SK-N-SH (cell line): ENCODE measurements around the gene CACNA1E. TPM values are rescaled to one million over a fixed set of nuclear protein-coding genes. Genes with fewer than 3 reads are reported as not detected.
A peak's percentile ranks its signal among the peaks of the same experiment; 100 is the strongest.

Experiments
- CTCF ChIA-PET: fragments of 300-600, 350-600 bp; formaldehyde crosslinking; extraction: SDS; loops from one replicate; lab custom pipeline; 2021; lab: Yijun Ruan, JAX
- POLR2A ChIA-PET: fragments of 350-600 bp; sonication (Branson Sonifier 250); formaldehyde crosslinking; extraction: SDS; loops from one replicate; lab custom pipeline; 2020; ENCODE audit warnings: antibody characterized with exemption, inconsistent platforms; lab: Yijun Ruan, JAX
- DNase-seq: peaks from one replicate; pipeline ENCODE4 v3.0.0; 2012
- H2AFZ ChIP-seq: fragments of 200-600 bp; sonication (generic); 2 replicates; pipeline ENCODE4 v1.8.1; 2016; ENCODE audit warnings: antibody characterized with exemption, mild to moderate bottlenecking, low read depth
- H3F3A ChIP-seq: fragments of 200-600 bp; sonication (generic); replicated peaks from 2 replicates; pipeline ENCODE3; 2016; ENCODE audit warnings: antibody characterized with exemption, mild to moderate bottlenecking; ENCODE audit not compliant: insufficient read depth
- H3K27ac ChIP-seq, 2 experiments: fragments of 200-500 bp in 1 of 2; fragments of 200-600 bp in 1 of 2; sonication (Bioruptor generic) in 1 of 2; sonication (generic), shearing (Covaris generic) in 1 of 2; 2 replicates each; pipeline versions ENCODE4 v1.5.1 to v1.6.1; 2014 to 2016; ENCODE audit warnings: low read depth in 2 of 2, inconsistent platforms in 1 of 2, low read length in 1 of 2, mild to moderate bottlenecking in 1 of 2, mixed read lengths in 1 of 2
- H3K27me3 ChIP-seq: fragments of 200-600 bp; sonication (generic), shearing (Covaris generic); 2 replicates; pipeline ENCODE4 v1.6.1; 2016; ENCODE audit warnings: mixed run types; ENCODE audit not compliant: insufficient read depth
- H3K36me3 ChIP-seq, 2 experiments: fragments of 200-500 bp in 1 of 2; fragments of 200-600 bp in 1 of 2; sonication (Bioruptor generic) in 1 of 2; sonication (generic) in 1 of 2; replicated peaks in 1 of 2; 2 replicates each; pipeline versions ENCODE3 to v1.5.1; 2014 to 2016; ENCODE audit warnings: low read length in 1 of 2, mild to moderate bottlenecking in 1 of 2; ENCODE audit not compliant: insufficient read depth in 2 of 2, control insufficient read depth in 1 of 2
- H3K4me1 ChIP-seq, 2 experiments: fragments of 200-500 bp in 1 of 2; fragments of 200-600 bp in 1 of 2; sonication (Bioruptor generic) in 1 of 2; sonication (generic), shearing (Covaris generic) in 1 of 2; 2 replicates each; pipeline versions ENCODE4 v1.5.1 to v1.6.1; 2014 to 2016; ENCODE audit warnings: low read depth in 1 of 2, low read length in 1 of 2, mixed run types in 1 of 2; ENCODE audit not compliant: insufficient read depth in 2 of 2, control insufficient read depth in 1 of 2
- H3K4me2 ChIP-seq: fragments of 200-600 bp; sonication (generic), shearing (Covaris generic); 2 replicates; pipeline ENCODE4 v1.6.1; 2017; ENCODE audit warnings: mixed run types
- H3K4me3 ChIP-seq, 2 experiments: fragments of 200-500 bp in 1 of 2; fragments of 200-600 bp in 1 of 2; sonication (Bioruptor generic) in 1 of 2; sonication (generic), shearing (Covaris generic) in 1 of 2; 2 replicates each; pipeline versions ENCODE4 v1.5.1 to v1.8.1; 2014 to 2016; ENCODE audit warnings: low read depth in 2 of 2, inconsistent platforms in 1 of 2, low read length in 1 of 2, mild to moderate bottlenecking in 1 of 2, mixed read lengths in 1 of 2, moderate library complexity in 1 of 2
- H3K79me2 ChIP-seq: fragments of 200-600 bp; sonication (generic); 2 replicates; pipeline ENCODE4 v1.8.1; 2017; ENCODE audit warnings: mild to moderate bottlenecking; ENCODE audit not compliant: insufficient read depth
- H3K9ac ChIP-seq: fragments of 200-600 bp; sonication (generic); 2 replicates; pipeline ENCODE4 v1.6.1; 2017; ENCODE audit warnings: mixed run types
- H3K9me2 ChIP-seq: fragments of 200-600 bp; sonication (generic); 2 replicates; pipeline ENCODE4 v1.6.1; 2017; ENCODE audit warnings: mixed run types
- H3K9me3 ChIP-seq: fragments of 200-600 bp; sonication (generic); 2 replicates; pipeline ENCODE4 v1.6.1; 2017; ENCODE audit warnings: mixed run types, mild to moderate bottlenecking, moderate library complexity
- H4K20me1 ChIP-seq: fragments of 200-600 bp; sonication (generic); 2 replicates; pipeline ENCODE4 v1.6.1; 2017; ENCODE audit warnings: mild to moderate bottlenecking, mixed run types; ENCODE audit not compliant: insufficient read depth
- CHD2 ChIP-seq: fragments of 150-350 bp; IDR thresholded peaks from 2 replicates; pipeline ENCODE4 v1.6.1; 2018; ENCODE audit warnings: low read length; ENCODE audit not compliant: partially characterized antibody
- EZH2phosphoT487 ChIP-seq: fragments of 200-600 bp; sonication (generic); IDR thresholded peaks from 2 replicates; pipeline ENCODE4 v1.6.1; 2017; ENCODE audit warnings: low read depth, mixed run types, mild to moderate bottlenecking, antibody characterized with exemption, moderate library complexity, borderline replicate concordance
- FOXM1 ChIP-seq: IDR thresholded peaks from 2 replicates; pipeline ENCODE4 v1.4.0; 2012; ENCODE audit warnings: low read depth, mild to moderate bottlenecking
- GABPA ChIP-seq: IDR thresholded peaks from 2 replicates; pipeline ENCODE4 v1.4.0; 2012; ENCODE audit warnings: low read depth, mild to moderate bottlenecking
- GATA2 ChIP-seq: sonication (generic); formaldehyde crosslinking; IDR thresholded peaks from 2 replicates; pipeline ENCODE4 v1.5.0; 2020; ENCODE audit warnings: mild to moderate bottlenecking, missing genetic modification reagents
- JUND ChIP-seq: IDR thresholded peaks from 2 replicates; pipeline ENCODE4 v1.4.0; 2012
- MEF2A ChIP-seq: IDR thresholded peaks from 2 replicates; pipeline ENCODE4 v1.4.0; 2012; ENCODE audit warnings: low read depth, borderline replicate concordance
- MXI1 ChIP-seq: IDR thresholded peaks from 2 replicates; pipeline ENCODE4 v1.6.1; 2012; ENCODE audit warnings: mild to moderate bottlenecking, low read depth, low read length, improper control_type of control experiment
- RFX5 ChIP-seq: IDR thresholded peaks from 2 replicates; pipeline ENCODE4 v1.6.1; 2012; ENCODE audit warnings: mild to moderate bottlenecking, improper control_type of control experiment, low read length
- SIN3A ChIP-seq: IDR thresholded peaks from 2 replicates; pipeline ENCODE4 v1.6.1; 2012; ENCODE audit warnings: low read depth, mild to moderate bottlenecking, low read length, moderate library complexity, borderline replicate concordance
- TAF1 ChIP-seq: IDR thresholded peaks from 2 replicates; pipeline ENCODE4 v1.6.1; 2012; ENCODE audit warnings: low read depth, mild to moderate bottlenecking, low read length, moderate library complexity, borderline replicate concordance
- TCF12 ChIP-seq: IDR thresholded peaks from 2 replicates; pipeline ENCODE4 v1.4.0; 2012
- TEAD4 ChIP-seq: IDR thresholded peaks from 2 replicates; pipeline ENCODE4 v1.4.0; 2012; ENCODE audit warnings: mild to moderate bottlenecking, borderline replicate concordance; ENCODE audit not compliant: insufficient read depth
- YY1 ChIP-seq: IDR thresholded peaks from 2 replicates; pipeline ENCODE4 v1.4.0; 2012; ENCODE audit warnings: low read depth, mild to moderate bottlenecking
- WGBS: methylation state at CpG from one replicate; pipeline ENCODE4 v1.1.6; 2017; ENCODE audit warnings: low lambda C conversion rate; 5-methylcytosine and 5-hydroxymethylcytosine counted together
- polyA plus RNA-seq, 3 experiments: library from polyadenylated mRNA; depleted of rRNA; stranded (reverse); fragments of >200 nt; gene quantifications; 2 replicates each; pipeline ENCODE4 v1.2.3, GENCODE V29; 2012
- TF ChIP-seq, protein P1 (sequence below): IDR thresholded peaks from 2 replicates; pipeline ENCODE4 v1.4.0; 2012; ENCODE audit warnings: low read depth
- TF ChIP-seq, protein P2 (sequence below): IDR thresholded peaks from 2 replicates; pipeline ENCODE4; 2012
- TF ChIP-seq, protein P3 (sequence below): IDR thresholded peaks from 2 replicates; pipeline ENCODE4 v1.4.0; 2012; ENCODE audit warnings: low read depth, borderline replicate concordance
- TF ChIP-seq, protein P4 (sequence below): IDR thresholded peaks from 2 replicates; pipeline ENCODE4 v1.4.0; 2012; ENCODE audit warnings: low read depth, borderline replicate concordance
- TF ChIP-seq, protein P5 (sequence below): fragments of 150-350 bp; IDR thresholded peaks from 2 replicates; pipeline ENCODE4 v1.6.1; 2016; ENCODE audit warnings: mild to moderate bottlenecking, low read depth, low read length

CACNA1E gene
- polyA plus RNA-seq (2012; rRNA removed) = not detected in 2 replicates
- polyA plus RNA-seq (2012; cell fraction: cytosol; rRNA removed) = not detected in 2 replicates
- not detected in 2 replicates for polyA plus RNA-seq (2012; cell fraction: nucleus; rRNA removed)

DNA sequence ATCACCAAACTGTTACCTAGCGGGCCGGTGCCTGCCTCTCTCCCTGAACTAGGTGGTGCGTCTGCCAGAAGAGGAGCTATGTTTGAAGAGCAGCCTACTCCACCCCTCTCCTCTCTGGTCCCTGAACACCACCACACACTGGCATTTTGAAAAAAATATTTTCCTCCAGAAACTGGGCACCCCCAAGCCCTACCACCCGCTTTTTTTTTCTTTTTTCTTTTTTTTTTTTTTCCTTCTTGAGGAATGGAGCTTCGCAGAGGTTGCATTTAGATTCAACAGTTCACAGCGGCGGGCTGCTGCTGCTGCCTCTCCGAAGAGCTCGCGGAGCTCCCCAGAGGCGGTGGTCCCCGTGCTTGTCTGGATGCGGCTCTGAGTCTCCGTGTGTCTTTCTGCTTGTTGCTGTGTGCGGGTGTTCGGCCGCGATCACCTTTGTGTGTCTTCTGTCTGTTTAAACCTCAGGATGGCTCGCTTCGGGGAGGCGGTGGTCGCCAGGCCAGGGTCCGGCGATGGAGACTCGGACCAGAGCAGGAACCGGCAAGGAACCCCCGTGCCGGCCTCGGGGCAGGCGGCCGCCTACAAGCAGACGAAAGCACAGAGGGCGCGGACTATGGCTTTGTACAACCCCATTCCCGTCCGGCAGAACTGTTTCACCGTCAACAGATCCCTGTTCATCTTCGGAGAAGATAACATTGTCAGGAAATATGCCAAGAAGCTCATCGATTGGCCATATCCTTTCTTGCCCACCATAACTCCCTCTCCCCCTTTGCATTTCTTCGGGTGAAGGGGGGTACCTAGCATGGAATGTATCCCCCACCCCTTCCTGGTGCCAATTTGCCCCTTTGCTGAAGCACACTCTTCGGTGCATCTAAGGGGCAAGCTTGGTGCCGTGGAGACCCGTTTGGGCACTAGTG lies at the start of gene CACNA1E:
Gene CACNA1E (plus strand): TSS at position 233 of the 911 bp plus-strand sequence. CDS start 228 bp downstream, at position 461.
- H3K27ac ChIP-seq = no peak within 1 kb of the TSS
- TF ChIP-seq RFX5 (no peak), TEAD4 (no peak), GABPA (no peak), CHD2 (no peak), MXI1 (no peak), JUND (no peak), TAF1 (no peak), YY1 (no peak)
- TF ChIP-seq, protein P1, sequence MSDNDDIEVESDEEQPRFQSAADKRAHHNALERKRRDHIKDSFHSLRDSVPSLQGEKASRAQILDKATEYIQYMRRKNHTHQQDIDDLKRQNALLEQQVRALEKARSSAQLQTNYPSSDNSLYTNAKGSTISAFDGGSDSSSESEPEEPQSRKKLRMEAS = no peak
- TF ChIP-seq, protein P2, sequence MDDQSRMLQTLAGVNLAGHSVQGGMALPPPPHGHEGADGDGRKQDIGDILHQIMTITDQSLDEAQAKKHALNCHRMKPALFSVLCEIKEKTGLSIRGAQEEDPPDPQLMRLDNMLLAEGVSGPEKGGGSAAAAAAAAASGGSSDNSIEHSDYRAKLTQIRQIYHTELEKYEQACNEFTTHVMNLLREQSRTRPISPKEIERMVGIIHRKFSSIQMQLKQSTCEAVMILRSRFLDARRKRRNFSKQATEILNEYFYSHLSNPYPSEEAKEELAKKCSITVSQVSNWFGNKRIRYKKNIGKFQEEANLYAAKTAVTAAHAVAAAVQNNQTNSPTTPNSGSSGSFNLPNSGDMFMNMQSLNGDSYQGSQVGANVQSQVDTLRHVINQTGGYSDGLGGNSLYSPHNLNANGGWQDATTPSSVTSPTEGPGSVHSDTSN = no peak
- no peaks in the 10 kb centered on the region for H3K36me3 ChIP-seq
- no peak for DNase-seq
- no peaks in the 10 kb centered on the region for H4K20me1 ChIP-seq
- ChIA-PET CTCF (interaction anchor here (0.7 to 2.1 kb wide), 6 partner anchors 192 to 585 kb away, joined by 3 to 5 read pairs (median 4); no protein-coding TSS in a partner anchor), POLR2A (no interaction called here)
- no peaks in the 10 kb centered on the region for H3K4me1 ChIP-seq
- no peaks in the 10 kb centered on the region for H3K9me2 ChIP-seq
- peak within 1 kb of the TSS; percentile 74 for H3K4me2 ChIP-seq
- H3K9ac ChIP-seq = no peak within 1 kb of the TSS
- H2AFZ ChIP-seq = no peak within 1 kb of the TSS
- H3K4me3 ChIP-seq = peak within 1 kb of the TSS; percentile 14 to 51; a peak in 3 of 4 replicates
- no peaks in the 10 kb centered on the region for H3K9me3 ChIP-seq
- 21% methylated on average over 43 of the region's 43 CpGs for WGBS
- no peaks in the 10 kb centered on the region for H3F3A ChIP-seq
- H3K79me2 ChIP-seq = no peaks in the 10 kb centered on the region
- peaks cover 16% of the 10 kb centered on the region for H3K27me3 ChIP-seq

DNA sequence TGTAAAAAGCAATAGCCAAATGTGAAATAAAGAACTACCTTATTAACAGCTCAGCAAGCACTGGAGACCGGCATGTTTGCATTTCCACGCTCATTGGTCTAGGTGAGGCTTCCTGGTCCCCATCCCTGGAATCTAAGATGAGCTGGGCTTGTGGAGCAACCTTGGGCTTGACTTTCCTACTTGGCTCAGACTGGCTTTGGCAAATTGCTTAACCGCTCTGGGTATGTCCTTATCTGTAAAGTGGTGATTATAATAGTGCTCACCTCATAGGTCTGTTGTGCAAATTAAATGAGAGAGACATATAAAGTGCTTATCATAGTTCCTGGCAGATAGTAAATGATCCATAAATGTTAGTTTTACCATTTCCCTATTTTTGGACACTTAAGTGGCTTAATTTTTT lies 49.4 kb upstream of the CACNA1E start:
- no peak for DNase-seq
- CTCF ChIA-PET = interaction anchor here (0.8 to 4.9 kb wide), 4 partner anchors 9 to 244 kb away, joined by 3 to 36 read pairs (median 4); no protein-coding TSS in a partner anchor
- 14% methylated on average over 3 of the region's 3 CpGs for WGBS
- no peaks in the 10 kb centered on the region; the same call in 1 of the 2 replicates for H3K27me3 ChIP-seq
- no peak overlapping the region for H2AFZ ChIP-seq
- H3K9me3 ChIP-seq = no peaks in the 10 kb centered on the region
- H3K27ac ChIP-seq = no peak overlapping the region
- no peak overlapping the region for H3K4me2 ChIP-seq
- no peak overlapping the region for H3K4me3 ChIP-seq
- POLR2A ChIA-PET = no interaction called here
- no peak overlapping the region for H3K9ac ChIP-seq
- H4K20me1 ChIP-seq = no peaks in the 10 kb centered on the region
- no peaks in the 10 kb centered on the region for H3K36me3 ChIP-seq
- H3K4me1 ChIP-seq = no peaks in the 10 kb centered on the region
- no peaks in the 10 kb centered on the region for H3K9me2 ChIP-seq
- TF ChIP-seq, protein P3, sequence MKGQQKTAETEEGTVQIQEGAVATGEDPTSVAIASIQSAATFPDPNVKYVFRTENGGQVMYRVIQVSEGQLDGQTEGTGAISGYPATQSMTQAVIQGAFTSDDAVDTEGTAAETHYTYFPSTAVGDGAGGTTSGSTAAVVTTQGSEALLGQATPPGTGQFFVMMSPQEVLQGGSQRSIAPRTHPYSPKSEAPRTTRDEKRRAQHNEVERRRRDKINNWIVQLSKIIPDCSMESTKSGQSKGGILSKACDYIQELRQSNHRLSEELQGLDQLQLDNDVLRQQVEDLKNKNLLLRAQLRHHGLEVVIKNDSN = no peak
- TF ChIP-seq YY1 = no peak
- no peak for TF ChIP-seq RFX5
- no peak for TF ChIP-seq CHD2
- TF ChIP-seq, protein P4, sequence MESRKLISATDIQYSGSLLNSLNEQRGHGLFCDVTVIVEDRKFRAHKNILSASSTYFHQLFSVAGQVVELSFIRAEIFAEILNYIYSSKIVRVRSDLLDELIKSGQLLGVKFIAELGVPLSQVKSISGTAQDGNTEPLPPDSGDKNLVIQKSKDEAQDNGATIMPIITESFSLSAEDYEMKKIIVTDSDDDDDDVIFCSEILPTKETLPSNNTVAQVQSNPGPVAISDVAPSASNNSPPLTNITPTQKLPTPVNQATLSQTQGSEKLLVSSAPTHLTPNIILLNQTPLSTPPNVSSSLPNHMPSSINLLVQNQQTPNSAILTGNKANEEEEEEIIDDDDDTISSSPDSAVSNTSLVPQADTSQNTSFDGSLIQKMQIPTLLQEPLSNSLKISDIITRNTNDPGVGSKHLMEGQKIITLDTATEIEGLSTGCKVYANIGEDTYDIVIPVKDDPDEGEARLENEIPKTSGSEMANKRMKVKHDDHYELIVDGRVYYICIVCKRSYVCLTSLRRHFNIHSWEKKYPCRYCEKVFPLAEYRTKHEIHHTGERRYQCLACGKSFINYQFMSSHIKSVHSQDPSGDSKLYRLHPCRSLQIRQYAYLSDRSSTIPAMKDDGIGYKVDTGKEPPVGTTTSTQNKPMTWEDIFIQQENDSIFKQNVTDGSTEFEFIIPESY = no peak
- no peak for TF ChIP-seq EZH2phosphoT487
- no peak for TF ChIP-seq MEF2A
- TF ChIP-seq, protein P5, sequence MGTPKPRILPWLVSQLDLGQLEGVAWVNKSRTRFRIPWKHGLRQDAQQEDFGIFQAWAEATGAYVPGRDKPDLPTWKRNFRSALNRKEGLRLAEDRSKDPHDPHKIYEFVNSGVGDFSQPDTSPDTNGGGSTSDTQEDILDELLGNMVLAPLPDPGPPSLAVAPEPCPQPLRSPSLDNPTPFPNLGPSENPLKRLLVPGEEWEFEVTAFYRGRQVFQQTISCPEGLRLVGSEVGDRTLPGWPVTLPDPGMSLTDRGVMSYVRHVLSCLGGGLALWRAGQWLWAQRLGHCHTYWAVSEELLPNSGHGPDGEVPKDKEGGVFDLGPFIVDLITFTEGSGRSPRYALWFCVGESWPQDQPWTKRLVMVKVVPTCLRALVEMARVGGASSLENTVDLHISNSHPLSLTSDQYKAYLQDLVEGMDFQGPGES = no peak
- no peak for TF ChIP-seq GATA2
- TF ChIP-seq SIN3A = no peak
- TF ChIP-seq TEAD4 = no peak
- no peak for TF ChIP-seq FOXM1
- TF ChIP-seq TCF12 = no peak
- no peaks in the 10 kb centered on the region for H3K79me2 ChIP-seq
- no peaks in the 10 kb centered on the region for H3F3A ChIP-seq
